ENCODE data around the gene ARRDC4. TPM values are rescaled to one million over a fixed set of nuclear protein-coding genes. Genes with fewer than 3 reads are reported as not detected.

Gene ARRDC4
- total RNA-seq, 1 donor from 2014 or later: 11.9 TPM

- Mint-ChIP-seq H3K4me1 (ENCODE audit: low read depth) (no peaks in the 10 kb centered on the region), H3K4me3 (ENCODE audit: low read depth) (no peak overlapping the region), H3K9me3 (ENCODE audit: low read depth) (no peaks in the 10 kb centered on the region), H3K27me3 (peaks cover 9% of the 10 kb centered on the region), H3K36me3 (ENCODE audit: insufficient read depth) (no peaks in the 10 kb centered on the region), H3K27ac (no peak overlapping the region)
- TF ChIP-seq CTCF (IDR thresholded peaks at IDR 0.05; ENCODE audit: unreplicated experiment): no peak
- DNase-seq (ENCODE audit: low spot score, unreplicated experiment): no peak
Measured at GRCh38 chr15:97944724-97945123, 15.8 kb upstream of the ARRDC4 start.

GRCh38 chr15:97947465-97948260 is 12.8 kb upstream of the ARRDC4 start:
- no peak overlapping the region for H3K4me3 Mint-ChIP-seq (ENCODE audit: low read depth)
- no peaks in the 10 kb centered on the region for H3K4me1 Mint-ChIP-seq (ENCODE audit: low read depth)
- peak overlapping the region; percentile 62 for H3K27ac Mint-ChIP-seq
- H3K27me3 Mint-ChIP-seq: peaks cover 9% of the 10 kb centered on the region
- DNase-seq (ENCODE audit: low spot score, unreplicated experiment): no peak
- H3K9me3 Mint-ChIP-seq (ENCODE audit: low read depth): no peaks in the 10 kb centered on the region
- TF ChIP-seq CTCF (IDR thresholded peaks at IDR 0.05; ENCODE audit: unreplicated experiment): no peak
- no peaks in the 10 kb centered on the region for H3K36me3 Mint-ChIP-seq (ENCODE audit: insufficient read depth)

GRCh38 chr15:97953254-97953653 is 7.2 kb upstream of the ARRDC4 start:
- H3K27me3 Mint-ChIP-seq: peaks cover 12% of the 10 kb centered on the region
- no peak for DNase-seq (ENCODE audit: low spot score, unreplicated experiment)
- no peaks in the 10 kb centered on the region for H3K4me1 Mint-ChIP-seq (ENCODE audit: low read depth)
- no peak overlapping the region for H3K4me3 Mint-ChIP-seq (ENCODE audit: low read depth)
- TF ChIP-seq CTCF (IDR thresholded peaks at IDR 0.05; ENCODE audit: unreplicated experiment): no peak
- no peak overlapping the region for H3K27ac Mint-ChIP-seq
- no peaks in the 10 kb centered on the region for H3K36me3 Mint-ChIP-seq (ENCODE audit: insufficient read depth)
- peaks cover 2% of the 10 kb centered on the region for H3K9me3 Mint-ChIP-seq (ENCODE audit: low read depth)

GRCh38 chr15:97953748-97954147 is 6.8 kb upstream of the ARRDC4 start:
- Mint-ChIP-seq H3K36me3 (ENCODE audit: insufficient read depth) (no peaks in the 10 kb centered on the region), H3K27ac (no peak overlapping the region), H3K27me3 (peaks cover 12% of the 10 kb centered on the region), H3K4me1 (ENCODE audit: low read depth) (no peaks in the 10 kb centered on the region), H3K4me3 (ENCODE audit: low read depth) (no peak overlapping the region), H3K9me3 (ENCODE audit: low read depth) (peaks cover 2% of the 10 kb centered on the region)
- TF ChIP-seq CTCF (IDR thresholded peaks at IDR 0.05; ENCODE audit: unreplicated experiment): no peak
- no peak for DNase-seq (ENCODE audit: low spot score, unreplicated experiment)

GRCh38 chr15:97955035-97955434 is 5.5 kb upstream of the ARRDC4 start:
- no peaks in the 10 kb centered on the region for H3K36me3 Mint-ChIP-seq (ENCODE audit: insufficient read depth)

More at GRCh38 chr15:97955035-97955434, 5.5 kb upstream of the ARRDC4 start:
- H3K27me3 Mint-ChIP-seq: peaks cover 12% of the 10 kb centered on the region
- no peak overlapping the region for H3K27ac Mint-ChIP-seq
- H3K4me1 Mint-ChIP-seq (ENCODE audit: low read depth): peaks cover 7% of the 10 kb centered on the region
- no peak for DNase-seq (ENCODE audit: low spot score, unreplicated experiment)
- H3K9me3 Mint-ChIP-seq (ENCODE audit: low read depth): peaks cover 2% of the 10 kb centered on the region
- no peak overlapping the region for H3K4me3 Mint-ChIP-seq (ENCODE audit: low read depth)
- no peak for TF ChIP-seq CTCF (IDR thresholded peaks at IDR 0.05; ENCODE audit: unreplicated experiment)

Measured in progenitor cell of endocrine pancreas (in vitro differentiated cells).